ENCODE measurements around the gene RCSD1.

DNA sequence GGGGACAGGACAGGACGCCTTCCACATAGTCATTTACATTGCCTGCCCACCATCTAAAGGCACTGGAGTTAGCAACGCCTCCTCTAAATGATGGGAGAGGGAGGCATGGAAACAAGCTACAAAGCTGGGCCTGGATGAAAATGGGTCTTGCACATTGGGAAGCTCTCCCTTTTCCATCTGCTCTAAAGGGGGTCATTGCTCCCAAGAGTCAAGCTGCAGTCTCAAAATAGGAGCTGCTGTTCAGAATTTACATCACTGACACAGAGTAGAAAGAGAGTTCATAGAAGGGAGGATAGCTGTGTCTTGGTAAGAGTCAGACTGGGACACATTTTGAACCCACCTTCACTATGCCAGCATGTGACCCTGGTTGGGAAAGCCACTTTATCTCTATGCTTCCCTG lies 26.6 kb downstream of the RCSD1 start:
- TF ChIP-seq, protein P1, sequence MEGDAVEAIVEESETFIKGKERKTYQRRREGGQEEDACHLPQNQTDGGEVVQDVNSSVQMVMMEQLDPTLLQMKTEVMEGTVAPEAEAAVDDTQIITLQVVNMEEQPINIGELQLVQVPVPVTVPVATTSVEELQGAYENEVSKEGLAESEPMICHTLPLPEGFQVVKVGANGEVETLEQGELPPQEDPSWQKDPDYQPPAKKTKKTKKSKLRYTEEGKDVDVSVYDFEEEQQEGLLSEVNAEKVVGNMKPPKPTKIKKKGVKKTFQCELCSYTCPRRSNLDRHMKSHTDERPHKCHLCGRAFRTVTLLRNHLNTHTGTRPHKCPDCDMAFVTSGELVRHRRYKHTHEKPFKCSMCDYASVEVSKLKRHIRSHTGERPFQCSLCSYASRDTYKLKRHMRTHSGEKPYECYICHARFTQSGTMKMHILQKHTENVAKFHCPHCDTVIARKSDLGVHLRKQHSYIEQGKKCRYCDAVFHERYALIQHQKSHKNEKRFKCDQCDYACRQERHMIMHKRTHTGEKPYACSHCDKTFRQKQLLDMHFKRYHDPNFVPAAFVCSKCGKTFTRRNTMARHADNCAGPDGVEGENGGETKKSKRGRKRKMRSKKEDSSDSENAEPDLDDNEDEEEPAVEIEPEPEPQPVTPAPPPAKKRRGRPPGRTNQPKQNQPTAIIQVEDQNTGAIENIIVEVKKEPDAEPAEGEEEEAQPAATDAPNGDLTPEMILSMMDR (IDR thresholded peaks at IDR 0.05; ENCODE audit: extremely low read depth in 1 of 2, insufficient read depth in 1 of 2, low read depth in 1 of 2, low read length in 2 of 2), result no peak
- TF ChIP-seq POLR2A (IDR thresholded peaks at IDR 0.05; ENCODE audit: low read depth, low read length), result no peak
- no peak for TF ChIP-seq MYC (IDR thresholded peaks at IDR 0.05; ENCODE audit: low read depth, low read length)
- no peak for TF ChIP-seq GATA2 (IDR thresholded peaks at IDR 0.05; ENCODE audit: insufficient read depth, insufficient read length, low read depth, low read length)
- no peak for TF ChIP-seq POLR2AphosphoS5 (IDR thresholded peaks at IDR 0.05; ENCODE audit: insufficient read depth, low read depth, low read length)
